Stimulated activated CD4-positive, alpha-beta T cell treated with anti-CD3 and anti-CD28 coated beads, Interleukin-15, amount 100 ng/mL, for 48 hours (primary cell): ENCODE measurements around the gene CDC42EP3.

Experiments used
- DNase-seq, 2 donors: peaks; one replicate each; pipeline ENCODE4 v3.0.0-alpha.2; 2020; ENCODE audit warnings: low read depth in 2 of 2

The CDC42EP3 gene, protein sequence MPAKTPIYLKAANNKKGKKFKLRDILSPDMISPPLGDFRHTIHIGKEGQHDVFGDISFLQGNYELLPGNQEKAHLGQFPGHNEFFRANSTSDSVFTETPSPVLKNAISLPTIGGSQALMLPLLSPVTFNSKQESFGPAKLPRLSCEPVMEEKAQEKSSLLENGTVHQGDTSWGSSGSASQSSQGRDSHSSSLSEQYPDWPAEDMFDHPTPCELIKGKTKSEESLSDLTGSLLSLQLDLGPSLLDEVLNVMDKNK

DNA sequence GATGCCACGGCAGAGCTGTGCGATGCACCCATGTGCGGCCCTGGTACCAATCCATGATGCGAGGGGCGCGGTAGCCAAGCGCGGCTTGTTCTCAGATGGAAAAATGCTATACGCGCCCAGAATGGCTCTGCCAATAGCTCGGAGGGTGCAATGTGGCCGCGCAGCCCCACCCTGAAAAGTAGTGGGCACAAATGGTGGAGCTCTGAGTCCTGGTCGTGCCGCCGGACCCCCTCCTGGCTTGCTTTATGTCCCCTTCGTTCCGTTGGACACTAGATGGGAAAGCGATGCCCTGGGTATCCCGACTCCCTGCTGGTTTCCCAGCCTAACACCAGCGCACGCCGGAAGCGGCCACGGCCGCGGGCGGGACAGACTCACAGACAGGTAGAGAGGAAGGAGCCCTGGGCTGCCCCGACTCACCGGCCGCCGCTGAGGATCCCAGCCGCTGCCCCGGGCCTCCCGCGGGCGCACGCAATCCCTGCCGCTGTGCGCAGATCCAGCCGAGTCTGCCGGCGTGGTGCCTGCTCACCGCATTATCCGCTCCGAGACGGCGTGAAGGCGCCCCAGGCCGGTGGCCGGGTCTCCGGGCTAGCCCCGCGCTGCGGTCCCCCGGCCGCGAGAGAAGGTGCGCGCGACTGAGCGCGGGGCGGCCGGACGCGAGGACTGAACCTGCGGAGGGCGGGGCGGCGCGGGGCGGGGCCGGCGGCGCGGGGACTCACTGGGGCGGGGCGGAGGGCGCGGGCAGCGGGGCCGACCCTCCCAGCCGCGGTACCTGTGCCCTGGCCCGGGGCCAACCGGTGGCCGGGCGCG is at the start of gene CDC42EP3:
Gene CDC42EP3 (minus strand): TSS at position 634 of the 807 bp plus-strand sequence. CDS start 25,055 bp downstream, outside the sequence.
- peak; percentile 28 to 68 for DNase-seq

DNA sequence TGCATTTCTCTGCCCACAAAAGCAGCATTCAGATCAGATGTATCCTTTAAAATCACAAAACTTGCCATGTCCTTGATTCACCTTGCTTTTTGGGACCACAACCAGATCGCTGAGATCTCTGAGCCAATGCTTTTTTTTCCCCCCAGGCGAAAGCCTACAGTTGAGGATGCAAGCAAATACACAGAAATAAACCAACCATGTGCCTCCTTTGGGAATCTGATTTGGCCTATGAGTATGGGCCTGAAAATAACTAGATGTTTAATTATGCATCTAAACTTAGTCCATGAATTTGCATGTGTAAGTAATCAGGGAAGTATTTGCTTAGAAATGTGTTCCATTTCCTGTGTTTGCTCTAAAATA is 49.7 kb upstream of the CDC42EP3 start:
- no peak for DNase-seq

DNA sequence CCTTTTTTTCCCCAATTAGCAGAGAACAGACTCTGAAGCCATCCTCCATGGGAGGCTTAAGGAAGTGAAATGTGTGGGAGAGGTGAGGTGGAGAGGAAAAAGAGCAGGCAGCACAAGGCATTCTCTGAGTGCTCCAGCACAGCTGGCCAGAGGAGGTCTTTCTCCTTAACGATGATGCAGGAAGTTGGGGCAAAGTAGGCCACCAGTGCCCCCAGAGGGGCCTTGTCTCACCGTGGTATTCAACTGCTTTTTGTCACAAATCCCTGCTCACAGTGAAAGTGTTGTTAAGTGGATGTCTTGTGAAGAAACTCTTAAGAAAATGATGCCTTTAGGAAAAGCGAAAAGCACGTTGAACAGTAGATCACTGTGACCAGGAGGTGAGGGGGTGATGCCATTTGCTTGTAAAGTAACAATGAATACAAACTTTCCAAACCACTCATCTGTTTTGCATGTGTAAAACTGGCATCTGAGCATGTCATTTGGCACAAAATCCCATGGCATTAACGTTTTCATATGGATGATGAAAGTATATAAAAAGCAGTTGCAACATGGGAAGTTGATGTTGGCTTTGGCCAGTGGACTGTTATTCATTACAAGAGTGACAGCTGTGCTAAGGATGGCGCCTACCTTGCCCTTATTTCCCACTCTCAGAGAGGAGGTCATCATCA is 49.2 kb upstream of the CDC42EP3 start:
- no peak for DNase-seq

DNA sequence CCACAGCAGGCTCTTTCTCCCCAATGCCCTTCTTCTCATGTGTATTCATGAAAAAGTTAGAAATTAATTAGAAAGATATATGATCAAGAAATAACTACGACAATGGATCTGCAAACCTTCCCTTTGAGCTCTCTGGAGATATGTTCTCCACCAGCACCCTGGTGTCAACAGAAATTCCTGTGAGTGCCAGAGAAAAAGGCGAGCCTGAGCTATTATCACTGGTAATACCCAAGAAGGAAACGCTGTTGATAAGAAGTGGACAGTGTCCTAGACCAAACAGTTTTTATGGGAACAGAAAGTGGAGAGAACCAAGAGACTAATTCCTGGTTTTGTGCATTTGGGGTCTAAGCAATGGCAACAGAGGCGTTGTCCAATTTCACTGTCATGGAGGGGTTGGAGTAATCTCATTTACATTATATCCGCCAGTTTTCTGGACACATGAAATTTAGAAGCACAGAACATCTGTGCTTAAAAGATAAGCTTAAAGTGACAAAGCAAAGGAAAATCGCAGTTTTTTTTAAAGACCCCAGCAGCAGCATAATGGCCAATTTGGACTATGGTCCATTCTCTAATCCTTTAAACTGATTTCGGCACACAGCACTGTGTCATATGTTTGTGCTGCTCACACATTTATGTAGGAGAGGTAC is 47.2 kb upstream of the CDC42EP3 start:
- DNase-seq: no peak

DNA sequence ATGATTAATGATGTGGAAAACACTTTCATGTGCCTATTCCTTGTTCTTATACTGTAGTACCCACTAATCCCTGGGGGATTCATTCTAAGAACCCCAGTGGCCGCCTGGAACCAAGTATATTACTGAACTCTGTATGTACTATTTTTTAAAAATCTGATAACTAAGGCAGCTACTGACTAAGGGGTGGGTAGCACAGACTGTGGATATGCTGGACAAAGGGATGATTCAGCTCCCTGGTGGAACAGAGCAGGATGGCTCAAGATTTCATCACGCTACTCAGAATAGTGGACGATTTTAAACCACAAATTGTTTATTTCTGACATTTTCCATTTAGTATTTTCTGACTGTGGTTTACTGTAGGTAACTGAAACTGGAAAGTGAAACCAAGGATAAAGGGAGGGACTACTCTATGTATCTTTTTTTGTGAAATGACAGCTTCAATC is 41.8 kb upstream of the CDC42EP3 start:
- DNase-seq: no peak

DNA sequence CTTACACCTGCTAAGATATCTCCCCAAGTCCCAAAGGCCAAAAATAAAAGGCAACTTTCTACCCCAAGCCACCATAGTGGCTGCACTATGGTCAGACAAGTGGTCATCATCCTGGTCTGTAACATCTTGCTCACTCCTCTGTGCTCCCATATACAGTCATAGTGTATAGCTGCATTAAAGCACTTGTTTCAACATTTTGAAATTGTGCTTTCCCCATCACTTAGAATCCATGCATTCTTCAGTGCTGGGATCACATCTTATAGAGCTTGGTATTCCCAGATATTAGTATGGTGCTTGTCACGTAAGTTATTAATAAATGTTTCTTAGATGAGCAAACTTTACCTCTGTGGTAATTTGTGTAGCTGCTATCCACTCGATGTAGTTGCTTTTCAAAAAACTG is 40.4 kb upstream of the CDC42EP3 start:
- DNase-seq: no peak

DNA sequence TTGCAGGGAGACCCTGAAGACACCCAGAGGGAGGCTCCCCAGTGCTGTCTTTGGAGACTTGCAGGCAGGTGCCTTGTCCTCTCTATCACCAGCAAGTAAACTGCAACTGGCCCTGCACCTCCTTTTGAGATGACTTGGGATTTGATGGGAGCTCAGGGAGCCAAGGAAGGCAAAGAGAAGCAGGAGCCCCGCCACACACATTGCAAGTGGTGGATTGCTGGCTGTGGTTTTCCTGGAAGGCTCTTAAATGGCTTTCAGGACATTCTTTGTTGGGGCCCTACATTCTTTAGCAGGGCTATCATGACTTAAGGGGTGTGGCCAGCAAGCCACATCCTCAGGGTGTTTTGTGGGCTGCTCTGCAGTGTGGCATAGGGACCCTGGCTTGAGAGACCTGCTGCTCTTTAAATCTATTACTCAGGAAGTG is 39.9 kb upstream of the CDC42EP3 start:
- DNase-seq: no peak

DNA sequence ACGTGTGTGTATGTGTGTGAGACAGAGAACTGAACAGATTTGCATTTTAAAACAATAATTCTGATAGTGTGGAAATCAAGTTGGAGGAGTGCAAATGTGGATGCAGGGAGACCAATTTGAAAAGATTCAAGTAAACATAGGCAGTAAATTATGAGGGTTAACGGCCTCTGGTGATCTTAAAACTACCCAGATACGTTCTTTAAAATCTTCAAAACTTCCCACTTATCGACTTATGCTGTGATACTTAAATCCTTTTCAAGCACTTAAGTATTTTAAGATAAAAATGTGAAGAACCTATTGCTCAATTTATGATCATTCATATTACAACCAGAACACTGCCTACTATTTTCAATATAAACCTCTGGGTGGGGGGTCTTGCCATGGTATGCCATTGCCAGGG is 37.7 kb upstream of the CDC42EP3 start:
- no peak for DNase-seq

DNA sequence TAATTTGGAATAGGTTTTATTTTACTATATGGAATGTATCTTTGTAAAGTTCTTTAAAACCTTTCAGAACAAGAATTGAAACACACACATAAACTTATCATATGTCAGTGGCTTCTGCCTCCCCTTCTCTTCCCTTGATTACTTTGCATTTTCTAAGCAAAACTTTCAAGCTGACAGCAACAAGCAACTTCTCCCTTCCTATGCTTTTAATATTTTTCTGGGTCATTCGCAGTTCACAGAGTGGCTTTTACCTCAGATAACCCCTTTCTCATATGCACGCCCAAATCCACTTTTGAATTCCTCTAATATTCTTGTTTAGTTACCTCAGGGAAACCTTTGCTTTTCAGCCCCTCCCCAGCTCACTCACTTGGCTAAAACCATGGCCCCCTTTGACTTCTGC is 36.7 kb upstream of the CDC42EP3 start:
- no peak for DNase-seq

DNA sequence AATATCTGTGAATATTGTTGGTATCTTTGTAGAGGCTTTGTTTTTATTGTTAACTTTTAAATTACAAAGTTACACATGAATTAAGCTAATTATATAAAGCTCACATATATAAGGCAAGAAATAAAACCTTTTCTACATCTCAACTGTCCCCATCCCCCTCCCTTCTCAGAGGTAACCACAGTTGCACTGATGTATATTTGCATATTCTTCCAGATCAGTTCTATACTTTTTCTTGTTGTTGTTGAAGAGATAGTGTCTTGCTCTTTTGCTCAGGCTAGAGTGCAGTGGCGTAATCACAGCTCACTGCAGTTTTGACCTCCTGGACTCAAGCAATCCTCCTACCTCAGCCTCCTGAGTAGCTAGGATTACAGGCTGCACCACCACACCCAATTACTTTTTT is 36.0 kb upstream of the CDC42EP3 start:
- DNase-seq: no peak

DNA sequence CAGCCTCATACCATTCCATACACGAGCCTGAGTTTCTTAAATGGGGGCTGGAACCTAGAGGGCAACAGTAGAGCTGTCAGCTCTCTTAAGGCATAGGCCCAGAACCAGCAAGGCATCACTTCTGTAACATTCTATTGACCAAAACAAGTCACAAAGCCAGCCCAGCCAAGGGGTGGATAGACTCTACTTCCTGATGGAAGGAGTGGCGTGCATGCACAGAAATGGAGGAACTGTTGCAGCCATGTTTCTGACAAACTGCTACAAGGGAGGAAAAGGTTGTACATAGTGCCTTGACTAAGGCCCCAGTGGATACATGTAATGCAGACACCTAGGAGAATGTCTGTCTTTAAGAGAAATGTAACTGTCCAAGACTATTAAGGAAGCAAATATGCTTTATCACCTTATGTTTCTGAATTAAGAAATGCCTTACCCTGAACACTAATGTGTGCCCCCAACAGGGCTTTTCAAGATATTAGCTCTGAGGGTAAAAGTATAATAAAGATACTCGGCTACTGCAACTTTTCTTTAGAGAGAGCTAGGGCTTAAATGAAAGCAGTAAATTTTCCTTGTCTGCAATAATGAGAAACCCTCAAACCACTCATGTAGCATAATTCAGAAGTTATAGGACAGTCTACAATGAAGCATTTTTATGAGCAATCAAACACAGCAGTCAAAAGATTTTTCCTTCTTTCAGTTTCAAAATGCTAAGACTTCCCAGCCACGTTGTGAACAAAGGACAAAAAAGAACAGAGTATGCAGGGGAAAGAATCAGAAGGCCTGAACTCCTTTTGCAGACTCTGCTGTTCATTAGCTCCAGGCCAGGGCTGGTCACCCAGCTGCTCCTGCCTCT is 35.1 kb upstream of the CDC42EP3 start:
- DNase-seq: no peak

DNA sequence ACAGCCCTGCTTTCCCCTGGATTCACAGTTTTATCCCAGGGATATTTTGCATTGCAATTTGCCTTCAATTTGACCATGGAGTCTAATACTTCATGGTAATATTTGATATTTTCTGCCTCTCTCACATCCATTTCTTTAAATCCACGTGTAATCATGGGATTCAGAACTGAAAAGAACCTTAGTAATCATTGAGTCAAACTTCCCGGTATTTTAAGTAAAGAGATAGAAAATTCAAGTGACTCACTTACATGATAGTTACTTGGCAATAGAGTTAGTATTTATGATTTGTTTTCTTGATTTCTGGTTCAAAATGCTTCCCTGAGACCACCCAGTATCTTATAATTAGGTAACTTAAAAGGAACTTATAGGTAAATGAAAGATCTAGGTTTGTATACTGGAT is 33.7 kb upstream of the CDC42EP3 start:
- no peak for DNase-seq

DNA sequence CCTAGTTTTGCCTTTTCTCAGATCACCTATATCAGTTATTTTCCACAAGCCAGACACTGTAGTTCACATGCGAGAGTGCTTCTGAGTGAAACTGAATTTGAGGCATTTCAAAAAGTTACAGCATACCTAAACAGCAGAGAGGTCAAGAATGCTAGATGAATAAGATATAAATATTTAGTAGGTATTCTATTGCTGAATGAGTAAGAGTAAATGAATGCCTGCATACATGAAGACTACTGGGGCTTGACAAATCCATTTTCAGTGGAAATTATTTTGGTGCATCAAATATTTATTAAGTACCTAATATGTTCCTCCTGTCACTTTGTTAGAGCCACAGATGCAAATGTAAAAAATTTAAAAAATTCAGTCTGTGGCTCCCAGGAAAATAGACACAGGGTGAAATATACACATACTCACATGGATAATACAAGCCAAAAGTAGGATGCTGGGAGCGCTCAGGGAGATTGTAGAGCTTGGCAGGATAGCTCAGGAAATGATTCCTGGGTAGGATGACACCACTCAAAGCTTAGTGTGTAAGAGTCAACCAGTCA is 27.6 kb upstream of the CDC42EP3 start:
- no peak for DNase-seq

DNA sequence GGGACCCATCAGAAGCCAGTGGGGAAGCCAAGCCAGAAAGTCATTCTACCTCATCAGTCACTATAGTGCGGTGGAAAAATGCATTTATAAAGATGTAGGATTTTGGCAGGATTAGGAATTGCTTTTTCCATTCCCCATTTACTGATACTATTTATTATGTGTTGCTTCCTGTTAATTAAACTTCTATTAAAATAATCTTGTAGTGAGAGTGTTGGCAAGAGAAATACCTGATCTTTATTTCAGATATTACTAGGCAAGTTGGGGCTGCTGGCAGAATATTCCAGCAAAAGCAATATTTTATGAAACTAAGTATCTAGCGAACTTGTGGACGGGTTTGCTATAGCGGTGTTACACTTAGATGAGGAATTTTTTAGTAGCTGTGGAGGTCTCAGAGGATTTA is 23.9 kb upstream of the CDC42EP3 start:
- DNase-seq: no peak

DNA sequence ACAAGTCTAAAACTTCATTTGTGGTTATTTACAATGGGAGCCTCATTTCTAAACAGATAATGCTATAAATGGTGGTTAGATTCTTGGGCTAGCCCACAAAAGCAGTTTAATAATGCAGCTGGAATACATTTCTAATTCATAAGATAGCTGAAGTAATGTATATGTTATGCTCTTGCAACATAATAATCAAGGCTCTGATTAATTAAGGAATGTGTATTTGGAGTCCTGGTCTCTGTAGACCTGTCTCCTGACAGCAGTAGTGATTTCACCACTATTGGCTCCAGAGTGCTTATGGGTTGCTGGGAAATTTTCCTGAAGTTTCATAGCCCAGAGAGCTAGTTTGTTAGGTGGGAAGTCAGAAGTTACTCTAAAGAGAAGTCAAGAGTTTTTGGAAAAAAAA is 21.3 kb upstream of the CDC42EP3 start:
- no peak for DNase-seq

DNA sequence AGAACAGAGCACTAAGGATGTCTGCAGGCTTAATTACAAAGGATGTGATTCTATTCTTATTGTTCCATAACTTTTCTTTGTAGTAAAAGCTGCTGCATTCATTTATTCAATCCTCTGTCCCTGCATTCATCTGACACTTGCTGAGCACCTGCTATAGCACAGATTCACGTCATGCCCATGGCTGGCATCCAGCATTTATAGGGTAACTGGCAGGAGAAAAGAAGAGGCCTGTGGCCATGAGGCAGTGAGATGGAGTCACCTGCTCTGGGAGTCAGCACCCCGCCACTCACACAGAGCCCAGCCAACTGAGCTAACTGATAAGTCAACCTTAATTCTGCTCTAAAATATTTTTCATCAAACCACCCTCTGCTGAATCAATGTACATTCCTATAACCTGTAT is 18.3 kb upstream of the CDC42EP3 start:
- DNase-seq: no peak

DNA sequence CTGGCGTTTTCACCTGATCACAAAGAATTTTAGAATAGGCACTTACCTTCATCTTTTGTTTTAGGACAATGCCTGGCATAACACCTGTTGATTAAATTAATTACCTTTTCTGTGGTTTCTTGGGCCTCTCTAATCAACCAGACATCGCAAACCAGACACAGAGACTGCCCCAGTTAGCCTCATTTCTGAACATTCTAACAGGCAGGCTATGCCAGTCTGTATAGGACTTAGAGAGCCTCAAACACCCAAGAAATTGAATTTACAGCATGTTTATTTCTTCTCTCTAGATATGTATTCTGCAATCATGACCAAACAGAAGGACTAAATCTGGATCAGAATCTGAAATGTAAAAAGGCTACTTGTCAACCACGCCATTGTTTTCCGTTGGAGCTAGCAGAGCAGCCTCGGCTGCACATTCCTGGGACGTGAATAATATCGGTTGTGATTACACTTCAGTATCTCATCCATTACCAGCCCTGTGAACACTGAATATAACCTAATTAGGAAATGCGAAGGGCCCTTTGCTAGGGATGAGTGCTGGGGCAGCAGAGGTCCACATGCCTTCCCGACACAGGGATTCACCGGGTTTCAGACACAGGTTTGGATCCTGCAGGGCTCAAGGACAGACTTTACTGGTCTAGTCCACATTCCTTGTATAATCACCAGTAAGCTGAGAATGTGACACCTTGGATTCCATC is 17.5 kb upstream of the CDC42EP3 start:
- DNase-seq: no peak

DNA sequence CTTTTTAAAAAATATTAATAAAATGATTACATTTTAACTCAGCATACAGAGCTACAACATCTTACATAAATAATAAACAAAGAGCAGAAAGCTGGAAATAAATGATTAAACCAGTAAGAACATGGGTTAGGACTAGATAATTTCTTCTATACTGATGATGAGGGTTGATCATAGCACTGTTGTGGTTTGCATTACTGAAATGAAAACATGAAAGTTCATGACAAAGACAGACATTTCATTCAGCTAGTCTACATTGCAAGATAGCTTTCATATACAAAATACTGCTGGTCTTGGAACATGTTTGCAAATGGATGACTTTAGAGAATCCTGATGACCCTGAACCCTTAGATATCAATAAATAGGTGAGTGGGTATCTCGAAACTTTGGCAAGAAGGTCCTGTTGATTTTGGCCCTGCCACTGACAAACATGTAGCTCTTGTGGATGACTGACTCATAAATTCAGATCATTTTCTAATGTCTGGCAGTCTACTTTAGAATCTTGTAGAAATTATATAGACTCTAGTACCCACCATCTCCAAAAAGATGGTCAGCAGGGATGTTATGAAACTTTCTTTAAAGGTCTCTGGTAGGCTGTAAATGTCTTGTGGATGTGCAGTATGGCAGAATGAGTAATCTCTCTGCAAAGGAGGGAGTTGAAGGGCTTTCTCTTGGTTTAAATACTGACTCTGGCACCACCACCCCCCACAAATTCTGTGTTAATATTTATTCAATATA is 15.5 kb upstream of the CDC42EP3 start:
- no peak for DNase-seq

DNA sequence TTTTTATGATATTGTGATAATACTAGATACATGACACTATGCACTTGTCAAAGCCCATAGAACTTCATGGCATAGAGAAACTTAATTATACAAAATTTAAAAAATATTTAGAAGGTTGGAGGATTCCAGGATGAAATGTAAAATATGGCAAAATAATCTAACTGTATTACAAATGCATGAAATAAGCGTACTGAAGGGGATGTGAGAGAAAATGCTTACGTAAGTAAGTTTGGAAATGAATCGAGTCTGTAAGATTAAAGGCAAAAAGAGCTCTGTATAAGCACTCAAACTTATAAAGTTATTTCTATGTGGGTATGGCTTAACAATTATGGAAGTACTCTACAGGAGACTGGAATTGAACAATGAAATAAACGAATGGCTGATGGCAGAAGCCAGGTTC is 13.4 kb upstream of the CDC42EP3 start:
- DNase-seq: no peak
